Parathyroid adenoma (tissue), 2 donors: Measurements from ENCODE around the gene TFCP2L1.

ENCODE experiments used
- H2AFZ ChIP-seq: fragments of 300-600 bp; sonication (generic); one replicate; pipeline ENCODE4 v1.7.0; 2017; ENCODE audit warnings: antibody characterized with exemption, mild to moderate bottlenecking
- H3K27ac ChIP-seq: fragments of 300-600 bp; sonication (generic); one replicate; pipeline ENCODE4 v1.7.0; 2017
- H3K27me3 ChIP-seq: fragments of 300-600 bp; sonication (generic); one replicate; pipeline ENCODE4 v1.7.0; 2017; ENCODE audit warnings: low read length; ENCODE audit not compliant: control insufficient read depth, insufficient read depth
- H3K36me3 ChIP-seq: fragments of 300-600 bp; sonication (generic); one replicate; pipeline ENCODE4 v1.7.0; 2017; ENCODE audit warnings: low read length; ENCODE audit not compliant: control insufficient read depth, insufficient read depth
- H3K4me1 ChIP-seq: fragments of 300-600 bp; sonication (generic); one replicate; pipeline ENCODE4 v1.7.0; 2017; ENCODE audit warnings: control low read depth
- H3K4me2 ChIP-seq: fragments of 300-600 bp; sonication (generic); one replicate; pipeline ENCODE4 v1.7.0; 2017; ENCODE audit warnings: low read length
- H3K4me3 ChIP-seq: fragments of 300-600 bp; sonication (generic); one replicate; pipeline ENCODE4 v1.7.0; 2017; ENCODE audit warnings: low read depth, low read length
- H3K79me2 ChIP-seq: fragments of 300-600 bp; sonication (generic); one replicate; pipeline ENCODE4 v1.7.0; 2017; ENCODE audit warnings: control low read depth
- H3K9ac ChIP-seq: fragments of 300-600 bp; sonication (generic); one replicate; pipeline ENCODE4 v1.7.0; 2017; ENCODE audit warnings: mild to moderate bottlenecking
- H3K9me3 ChIP-seq: fragments of 300-600 bp; sonication (generic); one replicate; pipeline ENCODE4 v1.7.0; 2017; ENCODE audit warnings: low read length; ENCODE audit not compliant: control insufficient read depth
- CTCF ChIP-seq: fragments of 300-600 bp; sonication (generic); IDR thresholded peaks from one replicate; pipeline ENCODE4 v1.7.0; 2017; ENCODE audit warnings: antibody characterized with exemption, mild to moderate bottlenecking
- donor health status: primary hyperparathyroidism.

The TFCP2L1 gene

DNA sequence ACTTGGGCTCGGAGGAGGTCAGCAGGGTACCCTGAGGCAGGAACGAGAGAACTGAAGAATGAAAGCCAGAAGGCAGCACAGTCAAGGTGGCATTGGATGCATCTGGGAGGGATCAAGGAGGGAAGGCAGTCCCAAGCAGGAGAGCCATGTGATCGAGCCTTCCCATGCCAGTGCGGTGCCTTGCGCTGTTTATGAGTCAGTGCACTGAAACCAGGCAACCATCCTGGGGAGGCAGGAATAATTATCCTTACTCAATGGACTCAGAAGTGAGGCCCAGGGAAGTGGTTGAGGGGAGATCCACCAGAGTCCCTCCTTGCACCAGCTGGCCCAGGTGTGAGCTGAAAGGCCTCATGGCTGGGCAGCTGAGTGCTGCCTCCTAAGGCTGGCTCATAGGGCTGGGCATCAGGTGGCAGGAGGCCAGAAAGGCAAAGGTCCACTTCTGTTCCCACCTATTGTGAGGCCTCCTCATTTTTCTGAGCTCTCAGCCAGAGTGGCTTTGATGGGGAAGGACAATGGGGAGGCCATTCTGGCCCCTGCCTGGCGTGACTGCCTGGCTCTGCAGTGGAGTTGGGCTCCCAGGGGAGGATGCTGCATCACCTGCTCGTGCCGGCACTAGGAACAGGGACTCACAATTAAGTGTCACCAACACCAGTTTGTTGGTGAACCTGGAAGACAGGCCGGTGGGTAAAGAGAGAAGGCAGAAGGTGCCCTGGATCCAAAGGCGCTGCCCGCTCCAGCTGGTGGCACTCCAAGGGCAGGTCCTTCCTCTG lies 82.3 kb downstream of the TFCP2L1 start:
- H3K9ac ChIP-seq, result no peak overlapping the region

GRCh38 chr2:121201796-121202195 lies 83.2 kb downstream of the TFCP2L1 start:
- Histone ChIP-seq H2AFZ (no peak overlapping the region), H3K36me3 (no peaks in the 10 kb centered on the region), H3K4me1 (no peaks in the 10 kb centered on the region), H3K27me3 (no peaks in the 10 kb centered on the region), H3K27ac (no peak overlapping the region), H3K9me3 (no peaks in the 10 kb centered on the region), H3K9ac (no peak overlapping the region), H3K4me2 (no peak overlapping the region), H3K79me2 (no peaks in the 10 kb centered on the region), H3K4me3 (no peak overlapping the region)
- no peak for TF ChIP-seq CTCF

More for the DNA sequence above, 82.3 kb downstream of the TFCP2L1 start:
- TF ChIP-seq CTCF, result no peak
- Histone ChIP-seq H3K4me1 (no peaks in the 10 kb centered on the region), H3K27me3 (no peaks in the 10 kb centered on the region), H3K4me3 (no peak overlapping the region), H3K27ac (no peak overlapping the region), H3K36me3 (no peaks in the 10 kb centered on the region), H3K4me2 (no peak overlapping the region), H3K9me3 (no peaks in the 10 kb centered on the region), H3K79me2 (no peaks in the 10 kb centered on the region), H2AFZ (no peak overlapping the region)

DNA sequence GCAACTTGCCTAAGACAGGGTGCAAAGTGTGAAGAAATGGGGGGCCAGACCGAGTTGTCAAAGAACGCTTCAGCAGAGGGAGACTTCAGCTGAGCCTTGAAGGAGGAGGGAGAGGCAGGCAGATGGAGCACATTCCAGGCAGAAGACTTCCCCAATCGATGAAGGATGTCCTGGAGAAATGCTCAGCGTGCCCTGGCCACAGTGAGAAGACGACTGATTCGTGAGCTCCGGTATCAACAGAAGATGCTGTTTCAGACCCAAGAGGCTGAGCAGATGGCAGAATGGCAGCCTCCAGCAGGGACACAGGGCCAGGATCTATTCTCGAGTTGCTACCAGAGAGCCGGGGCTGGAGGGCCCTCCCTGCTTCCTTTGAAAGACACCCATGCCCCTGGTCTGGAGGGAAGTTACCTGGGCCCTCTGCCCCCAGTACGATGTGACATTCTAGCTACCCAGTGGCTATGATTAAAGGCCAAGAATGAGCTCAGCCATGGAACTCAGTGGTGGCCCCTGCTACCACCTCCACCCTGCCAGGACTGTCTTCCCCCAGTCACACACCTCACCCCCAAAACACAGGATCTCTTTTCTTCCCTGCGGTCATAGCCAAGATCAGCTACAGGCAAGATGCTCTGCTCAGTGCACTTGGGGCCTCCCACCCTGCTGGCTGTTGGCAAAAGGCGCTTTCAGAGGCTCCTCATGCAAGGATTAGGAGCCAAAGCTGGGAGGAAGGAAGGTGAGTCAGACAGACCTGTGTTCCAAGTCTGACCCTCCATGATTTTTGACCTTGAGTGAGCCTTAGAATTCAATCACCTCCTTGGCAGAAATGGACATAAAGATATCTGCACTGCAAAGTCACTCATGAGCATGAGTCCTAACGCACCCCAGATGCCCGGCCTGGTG lies 84.3 kb downstream of the TFCP2L1 start:
- Histone ChIP-seq H3K27ac (no peak overlapping the region), H3K36me3 (no peaks in the 10 kb centered on the region), H3K9me3 (no peaks in the 10 kb centered on the region), H3K27me3 (no peaks in the 10 kb centered on the region), H3K4me3 (no peak overlapping the region), H3K9ac (no peak overlapping the region), H3K4me1 (no peaks in the 10 kb centered on the region), H3K4me2 (no peak overlapping the region), H2AFZ (no peak overlapping the region), H3K79me2 (no peaks in the 10 kb centered on the region)
- TF ChIP-seq CTCF, result no peak

GRCh38 chr2:121200011-121200347 lies 85.0 kb downstream of the TFCP2L1 start:
- TF ChIP-seq CTCF, result no peak
- no peak overlapping the region for H3K9ac ChIP-seq
- no peak overlapping the region for H3K4me2 ChIP-seq

More at GRCh38 chr2:121200011-121200347, 85.0 kb downstream of the TFCP2L1 start:
- H3K4me1 ChIP-seq, result no peaks in the 10 kb centered on the region
- no peak overlapping the region for H3K4me3 ChIP-seq
- H3K27ac ChIP-seq, result no peak overlapping the region
- no peaks in the 10 kb centered on the region for H3K36me3 ChIP-seq
- H3K9me3 ChIP-seq, result no peaks in the 10 kb centered on the region
- H2AFZ ChIP-seq, result no peak overlapping the region
- H3K79me2 ChIP-seq, result no peaks in the 10 kb centered on the region
- H3K27me3 ChIP-seq, result no peaks in the 10 kb centered on the region
